GM21423 (cell line): Measurements from ENCODE around the gene NLRP4.
"Not testable (repeated sequence)": the region's sequence is repeated elsewhere in the genome, so short reads cannot be mapped to it uniquely, and the experiment has no call there.

Source experiments
- ATAC-seq: cut with Tn5 transposase; IDR thresholded peaks from one replicate; pipeline ENCODE4 v1.9.1; 2021; ENCODE audit warnings: mild to moderate bottlenecking, moderate library complexity; ENCODE audit not compliant: unreplicated experiment

The NLRP4 gene

DNA sequence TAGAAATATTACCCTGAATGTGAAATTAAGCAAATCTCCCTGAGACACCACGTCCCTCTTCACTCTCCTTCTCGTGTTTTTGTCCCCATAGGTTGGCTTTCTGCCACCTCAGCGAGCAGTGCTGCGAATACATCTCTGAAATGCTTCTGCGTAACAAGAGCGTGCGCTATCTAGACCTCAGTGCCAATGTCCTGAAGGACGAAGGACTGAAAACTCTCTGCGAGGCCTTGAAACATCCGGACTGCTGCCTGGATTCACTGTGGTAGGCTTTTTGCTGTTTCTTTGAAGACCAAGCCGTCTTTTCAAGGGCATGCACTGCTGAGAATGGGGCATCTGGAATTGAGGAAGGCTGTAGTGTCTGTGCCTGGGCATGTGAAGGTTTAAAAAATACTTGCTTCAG is 34.4 kb downstream of the NLRP4 start:
- ATAC-seq: no peak

DNA sequence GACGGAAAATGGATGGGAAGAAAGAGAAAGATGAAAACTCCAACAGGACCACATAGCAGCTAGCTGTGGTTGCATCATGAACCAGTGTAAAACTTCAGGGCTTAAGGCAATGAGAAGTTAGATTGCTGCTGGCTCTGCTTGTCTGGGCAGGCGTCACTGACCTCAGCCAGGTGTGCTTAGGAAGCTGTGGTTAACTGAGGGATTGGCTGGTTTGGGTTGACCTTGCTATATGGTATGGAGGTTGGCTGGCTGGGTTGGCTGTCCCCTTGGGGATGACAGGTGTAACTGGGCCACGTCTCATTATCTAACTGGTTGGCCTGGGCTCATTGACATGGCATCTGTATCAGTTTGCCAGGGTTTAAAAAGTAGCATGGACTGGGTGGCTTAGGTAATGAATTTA is 40.9 kb downstream of the NLRP4 start:
- no peak for ATAC-seq

DNA sequence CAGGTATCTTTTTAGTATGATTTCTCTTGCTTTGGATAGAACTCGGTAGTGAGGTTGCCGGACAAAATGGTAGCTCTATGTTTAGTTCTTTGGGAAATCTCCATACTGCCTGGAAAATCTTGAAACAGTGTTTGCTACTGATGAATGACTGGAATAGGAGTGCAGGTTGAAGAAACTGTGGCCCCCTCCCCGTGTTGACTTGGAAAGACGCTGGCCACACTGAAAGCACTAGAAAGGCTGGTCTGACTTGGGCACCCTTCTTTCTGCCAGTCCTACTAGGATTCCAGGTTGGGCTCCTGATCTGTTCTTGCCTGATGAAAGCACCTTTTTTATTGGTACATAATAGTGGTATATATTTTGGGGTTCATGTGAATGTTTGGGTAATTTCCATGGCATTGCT is 46.3 kb downstream of the NLRP4 start:
- ATAC-seq: no peak

DNA sequence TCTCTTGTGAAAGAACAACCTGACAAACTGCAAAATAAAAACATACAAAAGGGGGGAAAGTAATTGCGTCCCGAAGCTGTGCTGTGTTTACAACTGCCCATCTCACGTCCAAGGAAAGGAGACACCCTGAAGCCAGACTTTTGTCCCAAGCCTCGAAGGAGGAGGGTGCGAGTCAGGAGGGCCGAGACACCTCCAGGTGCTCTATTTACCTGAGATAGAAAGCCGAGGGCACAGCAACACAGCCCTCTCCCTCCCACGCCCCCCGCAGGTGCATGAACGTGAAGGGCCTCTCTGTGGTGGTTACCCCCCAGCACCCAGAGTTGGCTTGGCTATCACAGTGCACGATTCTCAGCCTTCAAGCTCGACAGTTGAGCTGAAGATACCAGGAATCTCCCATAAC is 62.6 kb downstream of the NLRP4 start:
- no peak for ATAC-seq

DNA sequence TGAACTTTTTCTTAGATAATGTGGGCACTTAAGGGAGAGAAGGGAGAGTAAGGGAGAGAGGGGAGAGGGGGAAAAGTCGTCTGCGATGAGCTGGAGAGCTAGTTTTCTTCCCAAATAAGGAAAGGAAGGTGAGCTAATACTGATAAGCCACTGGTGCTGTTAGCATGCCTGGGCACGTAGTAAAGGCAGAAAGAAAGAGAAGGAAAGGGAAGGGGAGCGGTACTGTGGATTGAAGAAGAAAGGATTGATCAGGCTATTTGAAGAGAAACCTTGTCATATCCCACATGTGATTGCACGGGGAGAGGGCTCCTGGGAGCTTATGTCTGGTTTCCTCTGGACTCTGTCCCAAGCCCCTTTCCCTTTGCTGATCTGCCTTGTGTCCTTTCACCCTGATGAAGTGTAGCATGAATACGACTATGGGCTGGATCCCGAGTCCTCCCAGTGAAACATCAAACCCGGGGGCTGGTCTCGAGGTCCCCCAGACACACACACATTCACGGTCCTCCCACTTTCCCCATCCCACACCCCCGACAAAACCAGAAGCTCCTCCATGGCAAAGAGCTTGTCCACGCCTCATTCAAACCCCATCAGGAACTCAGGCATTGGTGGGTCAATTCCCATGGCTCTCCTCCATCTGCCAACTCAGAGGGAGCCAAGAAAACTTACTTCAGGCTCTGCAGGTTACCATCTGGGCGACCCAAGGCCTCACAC is 65.2 kb downstream of the NLRP4 start:
- no peak for ATAC-seq

DNA sequence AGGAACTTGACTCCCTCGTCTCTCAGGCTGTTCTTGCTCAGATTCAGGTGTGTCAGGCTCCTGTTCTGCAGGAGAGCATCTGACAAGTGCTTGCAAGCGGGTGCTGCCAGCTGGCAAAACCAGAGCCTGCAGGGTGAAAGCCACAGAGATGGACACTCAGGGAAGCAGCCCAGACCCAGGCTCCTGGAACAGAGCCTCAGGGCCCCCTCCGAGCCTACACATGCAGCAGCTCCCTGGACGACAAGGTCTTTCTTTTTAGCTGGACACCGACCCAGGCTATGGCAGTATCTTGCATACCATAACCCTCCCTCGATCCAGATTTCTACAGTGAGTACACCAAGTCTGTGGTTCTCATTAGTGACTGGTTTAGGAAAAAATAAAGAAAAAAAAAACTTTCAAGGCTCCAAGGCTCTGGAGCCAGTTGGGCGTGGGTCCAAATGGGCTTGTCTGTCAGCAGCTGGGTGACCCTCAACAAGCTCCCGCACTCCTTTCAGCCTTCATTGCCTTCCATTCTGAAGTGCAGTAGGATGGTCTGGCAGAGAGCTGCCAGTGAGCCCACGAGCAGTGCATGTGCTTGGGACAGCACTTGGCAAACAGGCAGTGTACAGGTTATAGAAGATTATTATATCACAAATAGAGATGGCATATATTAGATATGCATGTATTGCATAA is 65.9 kb downstream of the NLRP4 start:
- no peak for ATAC-seq

DNA sequence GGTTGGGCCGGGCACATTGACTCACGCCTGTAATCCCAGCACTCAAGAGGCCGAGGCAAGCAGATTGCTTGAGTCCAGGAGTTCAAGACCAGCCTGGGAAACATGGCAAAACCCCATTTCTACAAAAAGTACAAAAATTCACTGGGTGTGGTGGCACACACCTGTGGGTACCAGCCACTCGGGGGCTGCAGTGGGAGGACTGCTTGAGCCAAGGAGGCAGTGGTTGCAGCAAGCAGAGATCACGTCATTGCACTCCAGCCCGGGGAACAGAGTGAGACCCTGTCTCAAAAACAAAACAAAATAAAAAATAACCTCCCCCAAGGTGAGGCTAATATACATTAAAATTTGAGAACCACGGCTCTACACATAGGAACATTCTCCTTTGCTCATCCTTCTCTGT is 70.9 kb downstream of the NLRP4 start:
- no peak for ATAC-seq

DNA sequence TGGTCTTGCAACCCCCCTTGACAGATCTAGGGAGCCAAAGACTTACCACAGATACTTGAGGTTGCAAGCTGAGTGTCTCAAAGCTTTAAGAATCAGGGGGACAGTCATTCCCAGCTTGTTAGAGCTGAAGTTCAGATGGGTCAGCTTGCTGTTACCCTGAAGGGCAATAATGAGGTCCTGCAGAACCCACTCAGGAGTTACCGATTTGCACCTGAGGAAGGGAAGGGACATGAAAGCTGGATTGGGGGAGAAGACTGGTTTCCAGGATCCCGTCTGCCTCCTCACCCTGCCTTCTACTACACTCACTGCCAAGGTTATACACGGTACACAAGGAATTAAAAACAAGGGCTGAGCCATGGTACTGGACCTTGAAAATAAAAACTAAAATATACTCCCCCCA is 71.4 kb downstream of the NLRP4 start:
- no peak for ATAC-seq

DNA sequence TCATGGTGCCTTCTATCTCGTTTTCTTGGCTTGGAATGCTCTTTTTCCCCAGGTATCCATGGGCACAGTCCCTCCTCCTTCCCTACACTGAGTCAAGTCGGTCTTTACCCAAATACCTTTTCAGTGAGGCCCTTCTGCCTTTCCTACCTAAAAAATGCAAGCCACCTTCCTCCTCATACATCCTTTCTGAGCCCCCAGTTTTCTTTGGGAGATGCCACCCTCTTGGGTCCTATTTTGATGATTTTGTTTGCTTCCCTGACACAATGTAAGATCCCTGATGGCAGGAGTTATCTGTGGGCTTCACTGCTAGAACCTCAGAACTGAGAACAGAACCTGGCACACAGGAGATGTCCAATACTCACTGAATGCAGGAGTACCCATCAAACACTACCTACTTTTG is 73.5 kb downstream of the NLRP4 start:
- no peak for ATAC-seq

DNA sequence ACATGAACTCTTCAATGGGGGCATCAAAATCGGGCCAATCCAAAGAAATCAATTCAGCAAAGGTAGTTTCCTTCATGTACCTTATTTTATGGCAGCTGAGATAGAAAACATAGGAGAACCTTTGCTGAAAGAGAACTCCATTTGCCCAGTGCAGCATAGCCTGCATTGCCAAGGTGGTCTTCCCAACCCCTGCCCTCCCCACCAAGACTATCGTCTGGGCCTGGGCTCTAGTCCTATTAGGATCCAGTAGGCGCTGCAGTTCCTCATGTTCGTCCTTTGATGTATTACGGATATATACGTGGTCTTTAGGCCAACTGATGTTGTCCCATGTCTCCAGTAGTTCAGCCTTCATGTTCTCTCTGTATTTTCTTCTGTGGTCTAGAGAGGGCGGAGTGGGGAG is 76.6 kb downstream of the NLRP4 start:
- ATAC-seq: no peak

DNA sequence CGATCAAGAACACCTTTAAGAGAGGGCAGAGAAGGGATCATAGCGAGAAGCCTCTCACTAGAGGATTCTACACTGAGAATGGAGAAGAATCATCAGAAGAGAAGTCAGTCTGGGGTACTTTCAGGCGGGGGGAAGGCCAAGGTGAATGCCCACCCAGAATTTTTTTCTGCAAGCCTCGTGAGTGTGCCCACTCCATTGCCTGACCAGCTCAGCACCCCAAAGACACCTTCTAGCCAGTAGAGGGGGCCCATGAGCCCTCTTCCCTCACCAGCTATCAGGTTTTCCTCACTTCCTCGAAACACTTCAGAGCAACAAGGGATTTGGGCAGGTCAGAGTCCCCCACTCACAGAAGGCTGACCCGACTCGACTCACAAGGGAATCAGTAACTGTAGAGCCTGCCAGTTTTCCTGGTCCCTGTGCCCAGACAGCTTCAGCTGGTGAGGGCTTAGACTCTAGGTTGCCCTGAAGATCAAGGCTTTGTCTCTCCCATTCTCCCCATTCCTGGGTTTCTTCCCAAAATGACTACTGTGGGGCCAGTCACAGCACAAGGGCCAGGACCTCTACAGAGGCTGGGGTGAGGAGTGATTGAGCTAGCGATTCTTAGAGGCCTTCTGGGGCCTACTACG is 77.4 kb downstream of the NLRP4 start:
- ATAC-seq: no peak

DNA sequence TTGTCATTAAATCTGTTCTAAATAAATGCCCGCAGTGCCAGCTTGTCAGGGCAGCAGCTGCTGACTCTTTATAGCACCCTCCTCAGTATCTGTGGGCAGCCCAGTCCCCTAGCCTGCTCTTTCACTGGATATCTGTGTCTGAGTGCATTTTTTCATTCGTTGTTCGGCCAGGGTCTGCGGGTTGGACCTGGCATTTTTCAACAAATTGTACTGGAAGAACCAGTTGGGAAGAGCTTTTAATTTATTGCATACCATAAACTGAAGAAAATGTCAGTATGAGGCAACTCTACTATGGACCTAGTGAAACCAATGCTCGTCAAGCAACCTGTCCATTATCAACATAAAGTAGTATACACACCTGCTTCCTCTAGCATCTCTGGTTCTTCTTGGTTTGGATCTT is 87.2 kb downstream of the NLRP4 start:
- ATAC-seq: no peak

DNA sequence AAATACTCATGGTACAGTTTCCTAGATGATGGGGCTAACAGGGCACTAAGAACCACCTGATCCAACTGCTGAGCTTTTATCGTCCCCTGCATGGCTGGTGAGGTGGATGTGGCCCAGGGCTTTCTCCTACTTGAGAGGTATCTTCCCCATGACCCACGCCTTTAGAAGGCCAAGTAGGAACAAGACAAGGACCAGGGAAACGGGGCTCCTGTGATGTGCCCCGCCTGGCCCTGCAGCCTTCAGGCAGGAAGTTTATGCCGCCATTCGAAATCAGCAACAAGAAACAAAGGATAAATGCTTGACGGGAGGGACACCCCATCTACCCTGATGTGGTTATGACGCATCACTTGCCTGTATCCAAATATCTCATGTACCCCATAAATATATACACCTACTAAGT is 91.7 kb downstream of the NLRP4 start:
- ATAC-seq: no peak

DNA sequence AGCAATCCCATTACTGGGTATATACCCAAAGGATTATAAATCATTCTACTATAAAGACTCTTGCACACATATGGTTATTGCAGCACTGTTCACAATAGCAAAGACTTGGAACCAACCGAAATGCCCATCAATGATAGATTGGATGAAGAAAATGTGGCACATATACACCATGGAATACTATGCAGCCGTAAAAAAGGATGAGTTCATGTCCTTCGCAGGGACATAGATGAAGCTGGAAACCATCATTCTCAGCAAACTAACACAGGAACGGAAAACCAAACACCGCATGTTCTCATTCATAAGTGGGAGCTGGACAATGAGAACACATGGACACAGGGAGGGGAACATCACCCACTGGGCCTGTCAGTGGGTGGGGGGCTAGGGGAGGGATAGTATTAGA is 92.9 kb downstream of the NLRP4 start:
- ATAC-seq: not testable (repeated sequence)

DNA sequence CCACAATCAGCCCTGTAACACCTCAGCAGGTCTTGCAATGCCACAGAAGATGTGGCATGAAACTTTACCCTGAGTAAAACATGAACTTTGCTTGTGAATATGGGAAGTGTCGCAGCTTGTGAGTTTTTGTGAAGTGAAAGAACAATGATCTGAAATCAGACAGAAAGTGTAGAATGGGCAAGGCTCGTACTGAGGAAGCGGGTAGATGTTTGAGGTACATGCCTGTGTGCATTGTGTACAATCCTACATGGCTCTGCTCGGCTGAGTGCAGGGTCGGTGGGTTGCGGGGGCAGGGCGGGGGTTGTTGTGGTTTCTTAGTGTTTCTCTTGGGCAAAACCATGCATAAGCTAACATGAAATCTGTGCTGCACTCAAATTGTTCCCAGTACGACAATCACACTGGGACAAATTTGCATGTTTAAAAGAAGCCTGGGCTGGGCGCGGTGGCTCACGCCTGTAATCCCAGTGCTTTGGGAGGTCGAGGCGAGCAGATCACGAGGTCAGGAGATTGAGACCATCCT is 94.7 kb downstream of the NLRP4 start:
- ATAC-seq: no peak
